HG03558 (cell line): Measurements from ENCODE around the gene ATP8A2.
"Not testable (repeated sequence)": the region's sequence is repeated elsewhere in the genome, so short reads cannot be mapped to it uniquely, and the experiment has no call there.

ENCODE experiments used
- ATAC-seq: cut with Tn5 transposase; IDR thresholded peaks from one replicate; pipeline ENCODE4 v1.9.1; 2021; ENCODE audit warnings: moderate number of reproducible peaks; ENCODE audit not compliant: unreplicated experiment; ENCODE audit errors: extremely low read depth

The ATP8A2 gene

GRCh38 chr13:25371875-25372283 is at the start of gene ATP8A2:
TSS of gene ATP8A2 (plus strand) at chr13:25371974. CDS start at chr13:25372213, 239 bp downstream.
- no peak for ATAC-seq

GRCh38 chr13:25324100-25324499 is 47.7 kb upstream of the ATP8A2 start:
- no peak for ATAC-seq

GRCh38 chr13:25329706-25330105 is 42.1 kb upstream of the ATP8A2 start:
- no peak for ATAC-seq

- ATAC-seq, result no peak
These were observed 41.2 kb upstream of the ATP8A2 start for GRCh38 chr13:25330541-25330940.

- ATAC-seq, result no peak
These were observed 35.9 kb upstream of the ATP8A2 start for GRCh38 chr13:25335856-25336255.

- ATAC-seq, result no peak
These were observed 26.2 kb upstream of the ATP8A2 start for GRCh38 chr13:25345576-25345975.

GRCh38 chr13:25347151-25347550 is 24.6 kb upstream of the ATP8A2 start:
- no peak for ATAC-seq

GRCh38 chr13:25351404-25351803 is 20.4 kb upstream of the ATP8A2 start:
- no peak for ATAC-seq

GRCh38 chr13:25352230-25352629 is 19.5 kb upstream of the ATP8A2 start:
- ATAC-seq, result no peak

- ATAC-seq, result no peak
These were observed 19.0 kb upstream of the ATP8A2 start for GRCh38 chr13:25352806-25353205.

GRCh38 chr13:25353344-25353743 is 18.4 kb upstream of the ATP8A2 start:
- ATAC-seq, result no peak

GRCh38 chr13:25354377-25354776 is 17.4 kb upstream of the ATP8A2 start:
- no peak for ATAC-seq

GRCh38 chr13:25360443-25360842 is 11.3 kb upstream of the ATP8A2 start:
- ATAC-seq, result not testable (repeated sequence)

- ATAC-seq, result no peak
These were observed 6.0 kb upstream of the ATP8A2 start for GRCh38 chr13:25365720-25366235.

- no peak for ATAC-seq
These were observed 458 bp upstream of the ATP8A2 start for GRCh38 chr13:25371158-25371874.

- no peak for ATAC-seq
These were observed 709 bp downstream of the ATP8A2 start for GRCh38 chr13:25372284-25373081.

GRCh38 chr13:25375727-25376358 is 4.1 kb downstream of the ATP8A2 start:
- no peak for ATAC-seq

- no peak for ATAC-seq
These were observed 5.6 kb downstream of the ATP8A2 start for GRCh38 chr13:25377244-25377962.

- no peak for ATAC-seq
These were observed 6.8 kb downstream of the ATP8A2 start for GRCh38 chr13:25378528-25378927.

GRCh38 chr13:25379011-25379410 is 7.2 kb downstream of the ATP8A2 start:
- no peak for ATAC-seq
